Mesothelial cell of epicardium (in vitro differentiated cells): Measurements from ENCODE around the gene AHNAK. TPM values are rescaled to one million over a fixed set of nuclear protein-coding genes. Genes with fewer than 3 reads are reported as not detected.
"Not testable (repeated sequence)": the region's sequence is repeated elsewhere in the genome, so short reads cannot be mapped to it uniquely, and the experiment has no call there.

Experiments used
- DNase-seq, 2 experiments: peaks; one replicate each; pipeline ENCODE4 v3.0.0; 2021; ENCODE audit warnings: low spot score in 2 of 2; ENCODE audit not compliant: unreplicated experiment in 2 of 2
- H3K27ac Mint-ChIP-seq: 2 replicates; pipeline ENCODE4 v1.8.0; 2021; ENCODE audit warnings: mixed read lengths
- H3K27me3 Mint-ChIP-seq: 2 replicates; pipeline ENCODE4 v1.8.0; 2021; ENCODE audit warnings: low read depth, mixed read lengths
- H3K36me3 Mint-ChIP-seq: 2 replicates; pipeline ENCODE4 v1.8.0; 2021; ENCODE audit warnings: mixed read lengths
- H3K4me1 Mint-ChIP-seq: 2 replicates; pipeline ENCODE4 v1.8.0; 2021; ENCODE audit warnings: mixed read lengths
- H3K4me3 Mint-ChIP-seq: 2 replicates; pipeline ENCODE4 v1.8.0; 2021; ENCODE audit warnings: mild to moderate bottlenecking, moderate library complexity, mixed read lengths
- H3K9me3 Mint-ChIP-seq: 2 replicates; pipeline ENCODE4 v1.8.0; 2021; ENCODE audit warnings: mixed read lengths
- CTCF ChIP-seq: fragments of 200-600 bp; sonication (generic); IDR thresholded peaks from one replicate; pipeline ENCODE4 v1.5.0; 2021; ENCODE audit warnings: antibody characterized with exemption; ENCODE audit not compliant: unreplicated experiment
- total RNA-seq: library from RNA; stranded (reverse); gene quantifications from 3 replicates; pipeline ENCODE4 v1.2.1, GENCODE V29; 2021

The AHNAK gene
- total RNA-seq, 1 donor from 2014 or later = 481 TPM

- Mint-ChIP-seq H3K36me3 (peaks cover 20% of the 10 kb centered on the region), H3K4me1 (peaks cover 24% of the 10 kb centered on the region), H3K27me3 (no peaks in the 10 kb centered on the region), H3K9me3 (no peaks in the 10 kb centered on the region), H3K4me3 (peak within 1 kb of the TSS; percentile 97), H3K27ac (peak within 1 kb of the TSS; percentile 93)
- DNase-seq = peak; percentile 83 to 94
- TF ChIP-seq CTCF = no peak
These were observed 45.0 kb upstream of the AHNAK start, which contains the start of gene TUT1 for GRCh38 chr11:62591448-62592145. TUT1 (minus strand) TSS chr11:62591523; CDS start chr11:62591485, 38 bp downstream.

GRCh38 chr11:62588966-62589637, 42.5 kb upstream of the AHNAK start:
- H3K4me1 Mint-ChIP-seq = peaks cover 24% of the 10 kb centered on the region
- H3K36me3 Mint-ChIP-seq = peaks cover 14% of the 10 kb centered on the region
- peak overlapping the region; percentile 28 for H3K4me3 Mint-ChIP-seq
- H3K9me3 Mint-ChIP-seq = no peaks in the 10 kb centered on the region
- H3K27me3 Mint-ChIP-seq = no peaks in the 10 kb centered on the region
- TF ChIP-seq CTCF = peak; percentile 39
- no peak for DNase-seq
- no peak overlapping the region for H3K27ac Mint-ChIP-seq

GRCh38 chr11:62585356-62585755, 38.8 kb upstream of the AHNAK start:
- DNase-seq, H3K4me1 Mint-ChIP-seq, H3K9me3 Mint-ChIP-seq, H3K27ac Mint-ChIP-seq, H3K27me3 Mint-ChIP-seq, H3K4me3 Mint-ChIP-seq: not testable (repeated sequence)
- peaks cover 24% of the 10 kb centered on the region for H3K36me3 Mint-ChIP-seq

- peaks cover 25% of the 10 kb centered on the region for H3K36me3 Mint-ChIP-seq
These were observed 35.1 kb upstream of the AHNAK start for GRCh38 chr11:62581735-62582134.

GRCh38 chr11:62580959-62581715, 34.5 kb upstream of the AHNAK start:
- no peaks in the 10 kb centered on the region for H3K9me3 Mint-ChIP-seq
- no peaks in the 10 kb centered on the region for H3K27me3 Mint-ChIP-seq
- peaks cover 28% of the 10 kb centered on the region for H3K36me3 Mint-ChIP-seq
- no peak for TF ChIP-seq CTCF
- no peak for DNase-seq
- H3K27ac Mint-ChIP-seq = no peak overlapping the region
- peaks cover 11% of the 10 kb centered on the region for H3K4me1 Mint-ChIP-seq
- H3K4me3 Mint-ChIP-seq = no peak overlapping the region

More at GRCh38 chr11:62581735-62582134, 35.1 kb upstream of the AHNAK start:
- H3K4me1 Mint-ChIP-seq, H3K27ac Mint-ChIP-seq, H3K27me3 Mint-ChIP-seq, H3K4me3 Mint-ChIP-seq, DNase-seq, H3K9me3 Mint-ChIP-seq: not testable (repeated sequence)

- Mint-ChIP-seq H3K27ac (no peak overlapping the region), H3K27me3 (no peaks in the 10 kb centered on the region), H3K9me3 (no peaks in the 10 kb centered on the region), H3K36me3 (peaks cover 25% of the 10 kb centered on the region), H3K4me3 (no peak overlapping the region), H3K4me1 (peaks cover 25% of the 10 kb centered on the region)
- TF ChIP-seq CTCF = no peak
- DNase-seq = no peak
These were observed 32.6 kb upstream of the AHNAK start for GRCh38 chr11:62579252-62579651.
